Measurements from ENCODE around the gene NDRG3. TPM values are rescaled to one million over a fixed set of nuclear protein-coding genes. Genes with fewer than 3 reads are reported as not detected.

Gene NDRG3
- total RNA-seq, 4 donors from 2014 or later, result 17.9 to 35.0 (median 29.6) TPM

GRCh38 chr20:36760647-36761046 is 14.8 kb upstream of the NDRG3 start:
- TF ChIP-seq POLR2A (IDR thresholded peaks at IDR 0.05), result no peak
- no peak for TF ChIP-seq CTCF (IDR thresholded peaks at IDR 0.05)
- Histone ChIP-seq H3K4me1 (no peaks in the 10 kb centered on the region), H3K36me3 (no peaks in the 10 kb centered on the region), H3K27me3 (no peaks in the 10 kb centered on the region), H3K4me3 (no peak overlapping the region), H3K9me3 (no peaks in the 10 kb centered on the region), H3K27ac (no peak overlapping the region)
- intact Hi-C loops (cut with DNase I; ENCODE audit: low total_unique reads), result no loop called here
- DNase-seq, result no peak

- Histone ChIP-seq H3K27ac (no peak overlapping the region), H3K27me3 (no peaks in the 10 kb centered on the region), H3K9me3 (no peaks in the 10 kb centered on the region), H3K4me1 (no peaks in the 10 kb centered on the region), H3K4me3 (no peak overlapping the region), H3K36me3 (no peaks in the 10 kb centered on the region)
- TF ChIP-seq CTCF (IDR thresholded peaks at IDR 0.05) (no peak), POLR2A (IDR thresholded peaks at IDR 0.05) (no peak)
- DNase-seq, result no peak
- intact Hi-C loops (cut with DNase I; ENCODE audit: low total_unique reads), result no loop called here
Measured at GRCh38 chr20:36758276-36758675, 12.4 kb upstream of the NDRG3 start.

- no peak for DNase-seq
- H3K4me1 ChIP-seq, result no peaks in the 10 kb centered on the region
- no peak for TF ChIP-seq POLR2A (IDR thresholded peaks at IDR 0.05)
- no peak for TF ChIP-seq CTCF (IDR thresholded peaks at IDR 0.05)
- intact Hi-C loops (cut with DNase I; ENCODE audit: low total_unique reads), result no loop called here
- no peak overlapping the region for H3K4me3 ChIP-seq
- H3K36me3 ChIP-seq, result no peaks in the 10 kb centered on the region
- H3K27me3 ChIP-seq, result no peaks in the 10 kb centered on the region
- no peaks in the 10 kb centered on the region for H3K9me3 ChIP-seq
- H3K27ac ChIP-seq, result no peak overlapping the region
Measured at GRCh38 chr20:36756496-36756895, 10.6 kb upstream of the NDRG3 start.

GRCh38 chr20:36754656-36755222 is 8.8 kb upstream of the NDRG3 start:
- peak overlapping the region; percentile 20 to 36 for H3K27ac ChIP-seq
- H3K36me3 ChIP-seq, result no peaks in the 10 kb centered on the region
- intact Hi-C loops (cut with DNase I; ENCODE audit: low total_unique reads), result no loop called here

GRCh38 chr20:36752582-36752981 is 6.7 kb upstream of the NDRG3 start:
- Histone ChIP-seq H3K27ac (no peak overlapping the region), H3K4me1 (no peaks in the 10 kb centered on the region), H3K36me3 (no peaks in the 10 kb centered on the region), H3K9me3 (no peaks in the 10 kb centered on the region), H3K4me3 (no peak overlapping the region), H3K27me3 (no peaks in the 10 kb centered on the region)
- no peak for DNase-seq
- intact Hi-C loops (cut with DNase I; ENCODE audit: low total_unique reads), result no loop called here
- TF ChIP-seq POLR2A (IDR thresholded peaks at IDR 0.05), result no peak
- TF ChIP-seq CTCF (IDR thresholded peaks at IDR 0.05), result no peak

More at GRCh38 chr20:36754656-36755222, 8.8 kb upstream of the NDRG3 start:
- Histone ChIP-seq H3K4me3 (no peak overlapping the region), H3K27me3 (no peaks in the 10 kb centered on the region), H3K9me3 (no peaks in the 10 kb centered on the region), H3K4me1 (no peaks in the 10 kb centered on the region)
- DNase-seq, result peak; percentile 44 to 57
- TF ChIP-seq POLR2A (IDR thresholded peaks at IDR 0.05) (no peak), CTCF (IDR thresholded peaks at IDR 0.05) (peak; percentile 63 to 80 (median 70))

Data from uterus (tissue), 4 donors.